SK-N-SH treated with all-trans-retinoic acid at 6 μM for 48 hours (cell line): ENCODE measurements around the gene KRT17.

Experiments
- ATAC-seq: fragments of 200-7000 bp; cut with Tn5 transposase; 3 replicates; pipeline ENCODE4 v1.9.1; 2020; ENCODE audit warnings: mild to moderate bottlenecking, moderate library complexity
- ARNTL ChIP-seq: fragments of 450-650 bp; formaldehyde crosslinking; IDR thresholded peaks from 2 replicates; pipeline ENCODE4 v1.5.0; 2020; ENCODE audit warnings: low read depth, mild to moderate bottlenecking, moderate library complexity, borderline replicate concordance
- BACH2 ChIP-seq: fragments of 250-450 bp; sonication (Bioruptor Pico); IDR thresholded peaks from 2 replicates; pipeline ENCODE4 v1.9.0; 2021; ENCODE audit warnings: mild to moderate bottlenecking, borderline replicate concordance
- GLIS3 ChIP-seq: fragments of 250-450 bp; sonication (Bioruptor Pico); IDR thresholded peaks from 2 replicates; pipeline ENCODE4 v1.5.0; 2020; ENCODE audit warnings: mild to moderate bottlenecking, moderate library complexity
- SNAI2 ChIP-seq: fragments of 250-450 bp; sonication (Bioruptor Pico); IDR thresholded peaks from 2 replicates; pipeline ENCODE4 v1.5.0; 2020; ENCODE audit warnings: mild to moderate bottlenecking, moderate library complexity
- TCF4 ChIP-seq: fragments of 250-450 bp; sonication (Bioruptor Pico); IDR thresholded peaks from 2 replicates; pipeline ENCODE4 v1.8.0; 2021; ENCODE audit warnings: mild to moderate bottlenecking, moderate library complexity, borderline replicate concordance
- TOX ChIP-seq: fragments of 250-450 bp; sonication (Bioruptor Pico); IDR thresholded peaks from 2 replicates; pipeline ENCODE4 v1.8.0; 2021; ENCODE audit warnings: mild to moderate bottlenecking, moderate library complexity, borderline replicate concordance
- ZC3H10 ChIP-seq: fragments of 250-450 bp; sonication (Bioruptor Pico); IDR thresholded peaks from 2 replicates; pipeline ENCODE4 v1.5.1; 2021; ENCODE audit warnings: mild to moderate bottlenecking, moderate library complexity
- ZFP30 ChIP-seq: fragments of 450-650 bp; formaldehyde crosslinking; IDR thresholded peaks from 2 replicates; pipeline ENCODE4 v1.5.0; 2022; ENCODE audit warnings: mild to moderate bottlenecking, moderate library complexity
- ZNF565 ChIP-seq: fragments of 450-650 bp; formaldehyde crosslinking; conservative IDR thresholded peaks from 2 replicates; pipeline ENCODE4 v1.5.0; 2020; ENCODE audit warnings: low read depth, mild to moderate bottlenecking, moderate library complexity
- ZNF70 ChIP-seq: fragments of 450-650 bp; formaldehyde crosslinking; IDR thresholded peaks from 2 replicates; pipeline ENCODE4 v1.5.0; 2020; ENCODE audit warnings: mild to moderate bottlenecking, moderate library complexity
- ZNF8 ChIP-seq: fragments of 450-650 bp; formaldehyde crosslinking; IDR thresholded peaks from 2 replicates; pipeline ENCODE4 v1.5.0; 2020; ENCODE audit warnings: mild to moderate bottlenecking, moderate library complexity
- TF ChIP-seq, protein P1 (sequence below): fragments of 250-450 bp; sonication (Bioruptor Pico); IDR thresholded peaks from 2 replicates; pipeline ENCODE4 v1.8.0; 2020; ENCODE audit warnings: mild to moderate bottlenecking, moderate library complexity, borderline replicate concordance
- TF ChIP-seq, protein P2 (sequence below): fragments of 250-450 bp; sonication (Bioruptor Pico); IDR thresholded peaks from 2 replicates; pipeline ENCODE4 v1.5.1; 2020; ENCODE audit warnings: low read depth, mild to moderate bottlenecking, moderate library complexity
- TF ChIP-seq, protein P3 (sequence below): fragments of 250-450 bp; sonication (Bioruptor Pico); IDR thresholded peaks from 2 replicates; pipeline ENCODE4 v1.5.0; 2020; ENCODE audit warnings: mild to moderate bottlenecking, moderate library complexity
- TF ChIP-seq, protein P4 (sequence below): fragments of 250-450 bp; sonication (Bioruptor Pico); IDR thresholded peaks from 2 replicates; pipeline ENCODE4 v1.8.0; 2021; ENCODE audit warnings: low read depth, mild to moderate bottlenecking, moderate library complexity, borderline replicate concordance

KRT17 gene

DNA sequence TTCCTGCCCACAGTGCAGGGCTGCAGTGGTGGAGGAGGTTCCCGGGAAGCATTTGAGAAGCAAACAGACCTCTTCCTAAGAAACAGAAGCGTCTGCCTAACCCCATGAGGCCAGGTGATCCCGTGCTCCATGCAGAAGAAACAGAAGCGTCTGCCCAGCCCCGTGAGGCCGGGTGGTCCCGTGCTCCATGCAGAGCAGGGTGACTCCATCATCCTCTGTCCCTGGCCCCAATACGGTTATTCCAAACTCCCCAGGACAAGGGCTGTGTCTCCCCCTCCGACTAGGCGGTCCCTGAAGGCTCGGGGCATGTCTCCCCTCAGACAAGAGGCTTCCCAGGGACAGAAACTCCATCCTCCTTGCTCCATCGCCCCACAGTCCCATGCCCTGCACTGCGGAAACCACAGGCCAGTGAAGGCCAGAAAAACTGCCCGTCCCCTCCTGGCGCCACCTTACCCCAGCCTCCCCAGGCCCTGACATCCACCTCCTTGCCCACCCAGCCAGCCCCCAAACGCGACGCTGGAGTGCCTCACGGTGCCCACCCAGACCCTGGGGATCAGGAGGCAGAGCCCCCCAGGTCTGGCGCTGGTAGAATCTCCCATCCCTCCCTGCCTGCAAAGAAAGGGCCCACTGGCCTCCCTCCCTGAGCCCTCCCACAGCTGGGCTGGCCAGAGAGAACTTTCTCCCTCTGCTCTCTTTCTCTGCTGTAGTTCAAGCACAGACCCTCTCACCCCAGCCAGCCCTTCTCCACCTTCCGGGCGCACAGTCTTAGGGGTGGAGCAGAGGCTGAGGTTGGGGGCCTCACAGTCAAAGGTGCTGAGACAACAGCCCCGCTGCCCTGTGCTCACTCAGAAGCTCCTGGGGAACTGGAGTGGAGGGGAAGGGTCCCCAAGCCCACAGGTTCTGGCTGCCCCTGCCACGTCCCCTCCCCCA, 30.6 kb upstream of the KRT17 start:
- no peak for ATAC-seq
- no peak for TF ChIP-seq ARNTL
- TF ChIP-seq, all 23 proteins: peak for 0

DNA sequence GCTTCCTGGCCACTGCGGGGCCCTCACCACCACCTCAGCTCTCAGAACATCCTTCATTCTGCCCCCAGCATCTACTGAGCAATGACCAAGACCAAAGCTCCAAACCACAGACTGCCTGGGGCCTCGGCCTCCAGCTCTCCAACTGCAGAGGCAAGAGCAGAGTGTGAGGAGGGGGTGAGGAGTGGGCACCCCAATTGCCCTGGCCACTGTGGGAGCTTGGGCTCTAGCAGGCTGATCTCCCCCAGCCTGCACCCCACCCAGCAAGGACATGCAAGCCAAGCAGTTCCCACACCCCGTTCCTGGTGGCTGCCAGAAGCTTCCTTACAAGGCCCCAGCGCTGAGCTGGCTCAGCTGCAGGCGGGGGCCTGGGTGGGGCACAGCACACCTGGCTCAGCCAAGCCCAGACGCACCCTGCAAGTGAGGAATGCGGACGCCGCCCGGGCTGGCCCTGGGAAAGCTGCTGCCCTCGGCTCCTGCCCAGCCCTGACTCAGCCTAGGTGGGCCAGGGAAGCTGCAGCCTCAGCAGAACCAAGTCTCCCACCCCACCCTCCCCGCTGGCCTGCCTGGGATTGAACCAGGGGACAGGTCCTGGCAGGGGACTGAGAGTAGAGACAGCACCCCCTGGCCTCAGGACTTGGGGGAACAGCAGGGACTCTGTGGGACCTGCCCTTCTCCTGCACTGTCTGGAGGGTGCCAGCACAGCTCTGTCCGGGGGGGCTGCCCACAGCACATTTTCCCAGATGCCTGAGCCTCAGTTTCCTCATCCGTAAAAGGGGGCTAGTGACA, 29.7 kb upstream of the KRT17 start:
- TF ChIP-seq TOX: no peak
- no peak for TF ChIP-seq ZFP30 (CRISPR knock-in tag)
- no peak for TF ChIP-seq ZNF8 (CRISPR knock-in tag)
- TF ChIP-seq, protein P1, sequence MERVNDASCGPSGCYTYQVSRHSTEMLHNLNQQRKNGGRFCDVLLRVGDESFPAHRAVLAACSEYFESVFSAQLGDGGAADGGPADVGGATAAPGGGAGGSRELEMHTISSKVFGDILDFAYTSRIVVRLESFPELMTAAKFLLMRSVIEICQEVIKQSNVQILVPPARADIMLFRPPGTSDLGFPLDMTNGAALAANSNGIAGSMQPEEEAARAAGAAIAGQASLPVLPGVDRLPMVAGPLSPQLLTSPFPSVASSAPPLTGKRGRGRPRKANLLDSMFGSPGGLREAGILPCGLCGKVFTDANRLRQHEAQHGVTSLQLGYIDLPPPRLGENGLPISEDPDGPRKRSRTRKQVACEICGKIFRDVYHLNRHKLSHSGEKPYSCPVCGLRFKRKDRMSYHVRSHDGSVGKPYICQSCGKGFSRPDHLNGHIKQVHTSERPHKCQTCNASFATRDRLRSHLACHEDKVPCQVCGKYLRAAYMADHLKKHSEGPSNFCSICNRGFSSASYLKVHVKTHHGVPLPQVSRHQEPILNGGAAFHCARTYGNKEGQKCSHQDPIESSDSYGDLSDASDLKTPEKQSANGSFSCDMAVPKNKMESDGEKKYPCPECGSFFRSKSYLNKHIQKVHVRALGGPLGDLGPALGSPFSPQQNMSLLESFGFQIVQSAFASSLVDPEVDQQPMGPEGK (CRISPR knock-in tag): no peak
- no peak for TF ChIP-seq ZC3H10 (CRISPR knock-in tag)
- no peak for TF ChIP-seq TCF4
- no peak for TF ChIP-seq ZNF70 (CRISPR knock-in tag)
- no peak for TF ChIP-seq ZNF565 (CRISPR knock-in tag)
- TF ChIP-seq, protein P2, sequence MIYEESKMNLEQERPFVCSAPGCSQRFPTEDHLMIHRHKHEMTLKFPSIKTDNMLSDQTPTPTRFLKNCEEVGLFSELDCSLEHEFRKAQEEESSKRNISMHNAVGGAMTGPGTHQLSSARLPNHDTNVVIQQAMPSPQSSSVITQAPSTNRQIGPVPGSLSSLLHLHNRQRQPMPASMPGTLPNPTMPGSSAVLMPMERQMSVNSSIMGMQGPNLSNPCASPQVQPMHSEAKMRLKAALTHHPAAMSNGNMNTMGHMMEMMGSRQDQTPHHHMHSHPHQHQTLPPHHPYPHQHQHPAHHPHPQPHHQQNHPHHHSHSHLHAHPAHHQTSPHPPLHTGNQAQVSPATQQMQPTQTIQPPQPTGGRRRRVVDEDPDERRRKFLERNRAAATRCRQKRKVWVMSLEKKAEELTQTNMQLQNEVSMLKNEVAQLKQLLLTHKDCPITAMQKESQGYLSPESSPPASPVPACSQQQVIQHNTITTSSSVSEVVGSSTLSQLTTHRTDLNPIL (CRISPR knock-in tag): no peak
- no peak for TF ChIP-seq GLIS3
- ATAC-seq: no peak

DNA sequence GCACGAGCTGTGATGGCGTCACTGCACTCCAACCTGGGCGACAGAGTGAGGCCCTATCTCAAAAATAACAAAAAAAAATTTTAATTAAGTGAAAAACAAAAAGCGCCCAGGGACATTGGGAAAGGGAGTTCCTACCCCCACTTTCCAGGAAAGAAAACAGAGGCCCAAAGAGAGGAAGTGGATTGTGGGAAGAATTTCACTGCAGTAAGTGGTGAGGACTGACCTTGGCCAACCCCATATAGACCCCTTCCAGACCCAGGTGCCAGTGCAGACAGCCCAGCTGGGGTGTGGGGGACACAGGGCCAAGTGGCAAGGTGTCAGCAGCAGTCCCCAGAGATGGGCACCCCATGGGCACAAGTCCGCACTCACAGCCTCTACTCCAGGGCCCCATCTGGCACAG, 29.0 kb upstream of the KRT17 start:
- no peak for TF ChIP-seq SNAI2 (CRISPR knock-in tag)
- TF ChIP-seq, protein P3, sequence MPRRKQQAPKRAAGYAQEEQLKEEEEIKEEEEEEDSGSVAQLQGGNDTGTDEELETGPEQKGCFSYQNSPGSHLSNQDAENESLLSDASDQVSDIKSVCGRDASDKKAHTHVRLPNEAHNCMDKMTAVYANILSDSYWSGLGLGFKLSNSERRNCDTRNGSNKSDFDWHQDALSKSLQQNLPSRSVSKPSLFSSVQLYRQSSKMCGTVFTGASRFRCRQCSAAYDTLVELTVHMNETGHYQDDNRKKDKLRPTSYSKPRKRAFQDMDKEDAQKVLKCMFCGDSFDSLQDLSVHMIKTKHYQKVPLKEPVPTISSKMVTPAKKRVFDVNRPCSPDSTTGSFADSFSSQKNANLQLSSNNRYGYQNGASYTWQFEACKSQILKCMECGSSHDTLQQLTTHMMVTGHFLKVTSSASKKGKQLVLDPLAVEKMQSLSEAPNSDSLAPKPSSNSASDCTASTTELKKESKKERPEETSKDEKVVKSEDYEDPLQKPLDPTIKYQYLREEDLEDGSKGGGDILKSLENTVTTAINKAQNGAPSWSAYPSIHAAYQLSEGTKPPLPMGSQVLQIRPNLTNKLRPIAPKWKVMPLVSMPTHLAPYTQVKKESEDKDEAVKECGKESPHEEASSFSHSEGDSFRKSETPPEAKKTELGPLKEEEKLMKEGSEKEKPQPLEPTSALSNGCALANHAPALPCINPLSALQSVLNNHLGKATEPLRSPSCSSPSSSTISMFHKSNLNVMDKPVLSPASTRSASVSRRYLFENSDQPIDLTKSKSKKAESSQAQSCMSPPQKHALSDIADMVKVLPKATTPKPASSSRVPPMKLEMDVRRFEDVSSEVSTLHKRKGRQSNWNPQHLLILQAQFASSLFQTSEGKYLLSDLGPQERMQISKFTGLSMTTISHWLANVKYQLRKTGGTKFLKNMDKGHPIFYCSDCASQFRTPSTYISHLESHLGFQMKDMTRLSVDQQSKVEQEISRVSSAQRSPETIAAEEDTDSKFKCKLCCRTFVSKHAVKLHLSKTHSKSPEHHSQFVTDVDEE: no peak
- TF ChIP-seq, protein P2 (CRISPR knock-in tag): no peak
- TF ChIP-seq ZNF8 (CRISPR knock-in tag): no peak
- no peak for TF ChIP-seq GLIS3
- no peak for TF ChIP-seq TCF4
- TF ChIP-seq, protein P4, sequence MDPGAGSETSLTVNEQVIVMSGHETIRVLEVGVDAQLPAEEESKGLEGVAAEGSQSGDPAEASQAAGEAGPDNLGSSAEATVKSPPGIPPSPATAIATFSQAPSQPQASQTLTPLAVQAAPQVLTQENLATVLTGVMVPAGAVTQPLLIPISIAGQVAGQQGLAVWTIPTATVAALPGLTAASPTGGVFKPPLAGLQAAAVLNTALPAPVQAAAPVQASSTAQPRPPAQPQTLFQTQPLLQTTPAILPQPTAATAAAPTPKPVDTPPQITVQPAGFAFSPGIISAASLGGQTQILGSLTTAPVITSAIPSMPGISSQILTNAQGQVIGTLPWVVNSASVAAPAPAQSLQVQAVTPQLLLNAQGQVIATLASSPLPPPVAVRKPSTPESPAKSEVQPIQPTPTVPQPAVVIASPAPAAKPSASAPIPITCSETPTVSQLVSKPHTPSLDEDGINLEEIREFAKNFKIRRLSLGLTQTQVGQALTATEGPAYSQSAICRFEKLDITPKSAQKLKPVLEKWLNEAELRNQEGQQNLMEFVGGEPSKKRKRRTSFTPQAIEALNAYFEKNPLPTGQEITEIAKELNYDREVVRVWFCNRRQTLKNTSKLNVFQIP (CRISPR knock-in tag): no peak
- TF ChIP-seq BACH2: no peak
- TF ChIP-seq, protein P1 (CRISPR knock-in tag): no peak

More for the DNA sequence above, 29.0 kb upstream of the KRT17 start:
- ATAC-seq: no peak
